DOHH2 (cell line): ENCODE measurements around the gene PPP1R26.

ENCODE experiments used
- CTCF ChIP-seq: fragments of 200-600 bp; sonication (generic); IDR thresholded peaks from one replicate; pipeline ENCODE4 v1.5.1; 2014; ENCODE audit warnings: antibody characterized with exemption, mild to moderate bottlenecking, low read depth, low read length; ENCODE audit not compliant: poor library complexity, severe bottlenecking
- EZH2phosphoT487 ChIP-seq: fragments of 200-600 bp; sonication (generic); IDR thresholded peaks from 2 replicates; pipeline ENCODE4 v1.6.1; 2017; ENCODE audit warnings: borderline replicate concordance, mild to moderate bottlenecking, antibody characterized with exemption, low read length, moderate library complexity, mixed read lengths

GRCh38 chr9:135516132-135516860 is 36.7 kb downstream of the PPP1R26 start:
- TF ChIP-seq CTCF (no peak), EZH2phosphoT487 (no peak)
